GM13976 (cell line): ENCODE measurements around the gene TRPM5.

Experiments used
- DNase-seq: peaks from one replicate; pipeline ENCODE4 v3.0.0; 2012; ENCODE audit warnings: low spot score
- in situ Hi-C: fragments of 300-500 bp; cut with MboI; formaldehyde crosslinking; loops from one replicate; pipeline ENCODE4 v1.12.0; 2022; ENCODE audit warnings: low sequenced_read_pairs, mixed read lengths, inconsistent platforms; ENCODE audit not compliant: unreplicated experiment
- TF ChIP-seq, protein P1 (sequence below): IDR thresholded peaks from 2 replicates; pipeline ENCODE4 v1.5.1; 2012; ENCODE audit warnings: borderline replicate concordance, mild to moderate bottlenecking; ENCODE audit not compliant: insufficient read depth; ENCODE audit errors: extremely low read depth, missing control alignments, control extremely low read depth

Gene TRPM5

DNA sequence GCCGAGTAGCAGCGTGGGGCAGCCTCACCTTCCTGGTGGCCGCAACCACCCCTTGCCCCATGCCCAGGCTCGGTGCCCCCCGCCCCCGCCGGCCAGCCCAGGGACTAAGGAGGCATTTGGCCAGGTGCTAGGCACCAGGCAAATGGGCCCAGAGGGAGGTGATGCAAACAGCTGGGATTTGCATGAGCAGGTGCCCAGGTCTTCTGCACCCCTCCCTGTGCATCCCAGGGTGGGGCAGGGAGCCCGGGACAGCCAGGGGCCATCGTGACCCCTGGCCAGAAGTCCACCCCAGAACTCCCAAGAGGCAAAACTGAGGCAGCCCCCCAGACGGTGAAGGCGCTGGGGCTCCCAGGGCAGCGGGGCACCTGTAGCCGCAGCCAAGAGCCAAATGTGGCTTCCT lies 18.1 kb downstream of the TRPM5 start:
- TF ChIP-seq, protein P1, sequence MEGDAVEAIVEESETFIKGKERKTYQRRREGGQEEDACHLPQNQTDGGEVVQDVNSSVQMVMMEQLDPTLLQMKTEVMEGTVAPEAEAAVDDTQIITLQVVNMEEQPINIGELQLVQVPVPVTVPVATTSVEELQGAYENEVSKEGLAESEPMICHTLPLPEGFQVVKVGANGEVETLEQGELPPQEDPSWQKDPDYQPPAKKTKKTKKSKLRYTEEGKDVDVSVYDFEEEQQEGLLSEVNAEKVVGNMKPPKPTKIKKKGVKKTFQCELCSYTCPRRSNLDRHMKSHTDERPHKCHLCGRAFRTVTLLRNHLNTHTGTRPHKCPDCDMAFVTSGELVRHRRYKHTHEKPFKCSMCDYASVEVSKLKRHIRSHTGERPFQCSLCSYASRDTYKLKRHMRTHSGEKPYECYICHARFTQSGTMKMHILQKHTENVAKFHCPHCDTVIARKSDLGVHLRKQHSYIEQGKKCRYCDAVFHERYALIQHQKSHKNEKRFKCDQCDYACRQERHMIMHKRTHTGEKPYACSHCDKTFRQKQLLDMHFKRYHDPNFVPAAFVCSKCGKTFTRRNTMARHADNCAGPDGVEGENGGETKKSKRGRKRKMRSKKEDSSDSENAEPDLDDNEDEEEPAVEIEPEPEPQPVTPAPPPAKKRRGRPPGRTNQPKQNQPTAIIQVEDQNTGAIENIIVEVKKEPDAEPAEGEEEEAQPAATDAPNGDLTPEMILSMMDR, result no peak
- no peak for DNase-seq
- in situ Hi-C loops, result loop anchor here (10.0 kb wide), 1 partner anchor 221 kb away; no protein-coding TSS in a partner anchor

DNA sequence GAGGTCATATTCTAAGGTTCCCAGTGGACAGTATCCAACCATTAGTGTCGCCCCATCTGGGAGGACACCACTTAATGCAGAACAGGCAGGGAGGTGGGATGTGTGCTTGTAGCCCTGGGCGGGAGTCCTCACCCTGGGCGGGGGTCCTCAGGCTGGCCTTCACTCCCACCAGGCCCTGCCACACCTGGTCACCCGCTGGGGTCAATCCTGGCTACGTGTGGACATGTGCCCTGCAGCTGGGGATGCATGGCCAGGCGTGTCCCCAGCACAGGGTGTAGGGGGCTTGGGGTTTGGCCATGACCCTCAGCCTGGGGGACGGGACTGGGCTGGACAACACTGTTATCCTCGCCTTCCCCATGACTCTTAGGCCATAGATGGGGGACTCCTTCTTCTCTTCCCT lies 18.8 kb downstream of the TRPM5 start:
- DNase-seq, result no peak
- in situ Hi-C loops, result loop anchor here (10.0 kb wide), 1 partner anchor 221 kb away; no protein-coding TSS in a partner anchor
- TF ChIP-seq, protein P1, result no peak

- in situ Hi-C loops, result loop anchor here (10.0 kb wide), 1 partner anchor 220 kb away; no protein-coding TSS in a partner anchor
- TF ChIP-seq, protein P1, result no peak
- no peak for DNase-seq
These were observed 19.4 kb downstream of the TRPM5 start for GRCh38 chr11:2424811-2425495.

- TF ChIP-seq, protein P1, result no peak
- in situ Hi-C loops, result loop anchor here (10.0 kb wide), 1 partner anchor 219 kb away; no protein-coding TSS in a partner anchor
- no peak for DNase-seq
These were observed 20.9 kb downstream of the TRPM5 start for GRCh38 chr11:2423157-2424025.

DNA sequence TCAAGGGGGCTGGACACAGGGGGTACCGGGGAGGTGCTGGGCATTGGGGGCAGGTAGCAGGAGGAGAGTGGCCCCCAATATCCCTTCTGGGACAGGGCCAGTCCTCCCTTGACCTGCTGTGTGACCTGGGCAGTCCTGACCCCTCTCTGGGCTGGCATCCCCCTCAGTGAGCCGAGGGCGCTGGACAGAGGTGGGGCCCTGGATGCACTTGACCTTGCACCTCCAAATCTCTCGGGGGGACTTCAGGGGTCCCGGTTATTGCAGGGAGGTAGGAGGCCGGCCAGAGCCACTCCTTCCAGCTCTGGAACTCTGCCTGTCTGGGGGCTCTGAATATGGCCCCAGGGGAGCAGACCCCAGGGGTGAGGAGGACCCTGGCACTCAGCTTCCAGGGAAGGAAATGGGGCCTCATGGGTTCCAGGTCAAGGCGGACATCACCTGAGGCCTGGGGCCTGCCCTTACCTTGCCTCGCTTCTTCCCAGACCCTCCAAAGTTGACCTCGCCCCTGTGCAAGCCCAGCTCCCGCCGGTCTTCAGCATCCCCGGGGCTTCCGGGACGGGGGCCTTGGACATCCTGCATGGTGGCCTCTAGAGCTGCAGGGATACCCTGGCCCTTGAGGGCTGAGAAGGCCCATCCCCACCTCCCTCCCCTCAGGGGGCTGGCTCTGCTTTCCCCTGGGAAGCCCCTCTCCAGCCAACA lies 21.7 kb downstream of the TRPM5 start:
- TF ChIP-seq, protein P1, result no peak
- in situ Hi-C loops, result loop anchor here (10.0 kb wide), 1 partner anchor 218 kb away; no protein-coding TSS in a partner anchor
- DNase-seq, result no peak

DNA sequence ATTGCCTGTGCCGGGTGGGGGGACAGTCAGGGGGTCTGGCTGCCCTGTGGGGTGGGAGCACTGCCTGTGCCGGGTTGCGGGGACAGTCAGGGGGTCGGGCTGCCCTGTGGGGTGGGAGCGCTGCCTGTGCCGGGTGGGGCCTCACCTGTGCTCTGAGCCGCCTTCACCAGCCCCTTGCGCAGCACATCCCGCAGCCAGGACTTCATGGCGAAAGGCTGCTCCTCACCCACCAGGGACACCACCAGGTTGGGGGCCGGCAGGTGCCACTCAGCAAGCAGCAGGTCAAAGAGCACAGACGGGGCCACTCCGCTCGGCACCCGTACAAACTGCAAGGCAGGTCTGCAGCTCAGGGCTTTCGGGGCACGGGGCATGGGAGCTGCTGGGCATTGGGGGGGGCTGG lies 22.3 kb downstream of the TRPM5 start:
- in situ Hi-C loops, result loop anchor here (10.0 kb wide), 1 partner anchor 217 kb away; no protein-coding TSS in a partner anchor
- no peak for DNase-seq
- TF ChIP-seq, protein P1, result no peak
